GM12874 (cell line): Measurements from ENCODE around the gene GUCY1A1.

ENCODE experiments used
- CTCF ChIP-seq: IDR thresholded peaks from 2 replicates; pipeline ENCODE4 v1.5.1; 2011; ENCODE audit warnings: low read depth, mild to moderate bottlenecking, control low read depth, low read length, moderate library complexity; ENCODE audit not compliant: insufficient read depth

Gene GUCY1A1

GRCh38 chr4:155707251-155707650 is 40.6 kb downstream of the GUCY1A1 start:
- no peak for TF ChIP-seq CTCF

- TF ChIP-seq CTCF = no peak
These were observed 42.1 kb downstream of the GUCY1A1 start for GRCh38 chr4:155708782-155709181.

GRCh38 chr4:155709918-155710317 is 43.3 kb downstream of the GUCY1A1 start:
- no peak for TF ChIP-seq CTCF

GRCh38 chr4:155711556-155711955 is 44.9 kb downstream of the GUCY1A1 start:
- no peak for TF ChIP-seq CTCF

GRCh38 chr4:155712846-155713245 is 46.2 kb downstream of the GUCY1A1 start:
- no peak for TF ChIP-seq CTCF

- no peak for TF ChIP-seq CTCF
These were observed 47.3 kb downstream of the GUCY1A1 start for GRCh38 chr4:155713911-155714310.

GRCh38 chr4:155722336-155722735 is 55.7 kb downstream of the GUCY1A1 start:
- no peak for TF ChIP-seq CTCF

GRCh38 chr4:155722816-155723499 is 56.3 kb downstream of the GUCY1A1 start:
- no peak for TF ChIP-seq CTCF
